Mesothelial cell of epicardium (in vitro differentiated cells): ENCODE measurements around the gene SLC27A3. TPM values are rescaled to one million over a fixed set of nuclear protein-coding genes. Genes with fewer than 3 reads are reported as not detected.

Source experiments
- DNase-seq, 2 experiments: peaks; one replicate each; pipeline ENCODE4 v3.0.0; 2021; ENCODE audit warnings: low spot score in 2 of 2; ENCODE audit not compliant: unreplicated experiment in 2 of 2
- H3K27ac Mint-ChIP-seq: 2 replicates; pipeline ENCODE4 v1.8.0; 2021; ENCODE audit warnings: mixed read lengths
- H3K27me3 Mint-ChIP-seq: 2 replicates; pipeline ENCODE4 v1.8.0; 2021; ENCODE audit warnings: low read depth, mixed read lengths
- H3K36me3 Mint-ChIP-seq: 2 replicates; pipeline ENCODE4 v1.8.0; 2021; ENCODE audit warnings: mixed read lengths
- H3K4me1 Mint-ChIP-seq: 2 replicates; pipeline ENCODE4 v1.8.0; 2021; ENCODE audit warnings: mixed read lengths
- H3K4me3 Mint-ChIP-seq: 2 replicates; pipeline ENCODE4 v1.8.0; 2021; ENCODE audit warnings: mild to moderate bottlenecking, moderate library complexity, mixed read lengths
- H3K9me3 Mint-ChIP-seq: 2 replicates; pipeline ENCODE4 v1.8.0; 2021; ENCODE audit warnings: mixed read lengths
- CTCF ChIP-seq: fragments of 200-600 bp; sonication (generic); IDR thresholded peaks from one replicate; pipeline ENCODE4 v1.5.0; 2021; ENCODE audit warnings: antibody characterized with exemption; ENCODE audit not compliant: unreplicated experiment
- total RNA-seq: library from RNA; stranded (reverse); gene quantifications from 3 replicates; pipeline ENCODE4 v1.2.1, GENCODE V29; 2021

SLC27A3 gene
- total RNA-seq, 1 donor from 2014 or later, result 29.7 TPM

DNA sequence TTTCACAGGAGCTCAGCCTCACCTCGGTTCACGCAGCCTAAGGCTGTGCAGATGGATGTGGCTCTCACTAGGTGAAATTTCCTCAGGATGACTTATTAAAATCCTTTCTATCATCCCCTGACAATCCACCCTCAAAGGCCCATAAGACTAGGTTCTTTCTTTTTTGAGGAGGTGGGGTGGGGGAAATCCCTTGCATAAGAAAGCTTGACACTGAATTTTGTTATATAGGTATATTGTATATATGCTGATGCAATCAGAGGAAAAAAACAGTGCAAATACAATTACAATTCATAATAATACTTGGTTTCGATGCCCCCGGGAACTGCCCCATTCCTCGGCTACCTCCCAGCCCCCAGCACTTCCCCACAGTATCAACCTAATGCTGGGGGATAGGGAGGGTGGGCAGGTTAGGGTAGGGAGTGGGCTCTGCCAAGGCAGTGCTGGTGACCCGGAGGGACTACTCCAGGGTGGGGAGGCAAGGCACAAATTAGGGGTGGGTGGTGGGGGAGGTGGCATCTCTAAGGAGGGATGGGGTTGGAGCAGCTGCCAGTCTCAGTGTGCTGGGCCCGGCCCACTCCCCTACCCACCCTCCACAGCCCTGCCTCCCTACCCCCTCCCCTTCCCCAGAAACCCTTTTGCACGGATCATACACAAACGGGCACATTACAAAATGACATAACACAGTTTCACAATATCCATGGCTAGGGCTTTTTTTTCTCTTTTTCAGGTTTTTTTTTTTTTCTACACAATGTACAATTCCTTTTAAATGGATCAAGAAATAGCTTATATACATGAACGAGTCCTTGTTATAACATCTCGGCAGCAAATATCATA lies 30.9 kb downstream of the SLC27A3 start:
- Mint-ChIP-seq H3K27ac (peak overlapping the region; percentile 32), H3K4me3 (no peak overlapping the region), H3K36me3 (peaks cover 22% of the 10 kb centered on the region), H3K27me3 (no peaks in the 10 kb centered on the region), H3K4me1 (no peaks in the 10 kb centered on the region), H3K9me3 (no peaks in the 10 kb centered on the region)
- DNase-seq, result no peak
- TF ChIP-seq CTCF, result no peak

GRCh38 chr1:153816283-153816889 lies 41.2 kb downstream of the SLC27A3 start:
- H3K36me3 Mint-ChIP-seq, result peaks cover 48% of the 10 kb centered on the region
- no peak for TF ChIP-seq CTCF
- no peaks in the 10 kb centered on the region for H3K27me3 Mint-ChIP-seq
- H3K4me3 Mint-ChIP-seq, result no peak overlapping the region
- H3K27ac Mint-ChIP-seq, result no peak overlapping the region
- H3K9me3 Mint-ChIP-seq, result no peaks in the 10 kb centered on the region
- no peaks in the 10 kb centered on the region for H3K4me1 Mint-ChIP-seq
- DNase-seq, result no peak

GRCh38 chr1:153818876-153819275 lies 43.7 kb downstream of the SLC27A3 start:
- no peaks in the 10 kb centered on the region for H3K27me3 Mint-ChIP-seq
- H3K27ac Mint-ChIP-seq, result no peak overlapping the region
- no peak overlapping the region for H3K4me3 Mint-ChIP-seq
- no peaks in the 10 kb centered on the region for H3K9me3 Mint-ChIP-seq
- no peaks in the 10 kb centered on the region for H3K4me1 Mint-ChIP-seq
- H3K36me3 Mint-ChIP-seq, result peaks cover 34% of the 10 kb centered on the region
- no peak for TF ChIP-seq CTCF
- no peak for DNase-seq

GRCh38 chr1:153827168-153827964 lies 52.2 kb downstream of the SLC27A3 start:
- Mint-ChIP-seq H3K4me1 (peaks cover 8% of the 10 kb centered on the region), H3K27ac (no peak overlapping the region), H3K4me3 (no peak overlapping the region), H3K27me3 (no peaks in the 10 kb centered on the region), H3K9me3 (no peaks in the 10 kb centered on the region), H3K36me3 (peaks cover 14% of the 10 kb centered on the region)
- no peak for TF ChIP-seq CTCF
- no peak for DNase-seq

Other genes with a start within 250 kb of the SLC27A3 start
- gene S100A6, start 239.4 kb upstream of the SLC27A3 start, total RNA-seq, result 2.4 to 4.4 TPM (median 3.9 TPM) in 3 replicates
- gene S100A5, start 234.5 kb upstream of the SLC27A3 start, total RNA-seq, result not detected in 3 replicates
- gene S100A4, start 229.6 kb upstream of the SLC27A3 start, total RNA-seq, result 7.8 to 12.7 TPM (median 10.2 TPM) in 3 replicates
- not detected in 3 replicates for gene S100A3, start 226.1 kb upstream of the SLC27A3 start, total RNA-seq
- 0.43 to 0.51 TPM in 2 of 3 replicates, not detected in the other for gene S100A2, start 209.6 kb upstream of the SLC27A3 start, total RNA-seq
- gene S100A16, start 162.3 kb upstream of the SLC27A3 start, total RNA-seq, result 22.1 to 24.8 TPM (median 22.4 TPM) in 3 replicates
- 8.5 to 10.1 TPM (median 10.0 TPM) in 3 replicates for gene S100A14, start 159.1 kb upstream of the SLC27A3 start, total RNA-seq
- 46.6 to 58.5 TPM (median 54.5 TPM) in 3 replicates for gene S100A13, start 147.9 kb upstream of the SLC27A3 start, total RNA-seq
- gene S100A1, start 147.0 kb upstream of the SLC27A3 start, total RNA-seq, result 0.58 to 0.59 TPM in 2 of 3 replicates, not detected in the other
- gene CHTOP, start 141.3 kb upstream of the SLC27A3 start, total RNA-seq, result 108 to 114 TPM (median 111 TPM) in 3 replicates
- 33.8 to 37.5 TPM (median 34.6 TPM) in 3 replicates for gene SNAPIN, start 116.7 kb upstream of the SLC27A3 start, total RNA-seq
- gene ILF2, start 104.4 kb upstream of the SLC27A3 start, total RNA-seq, result 204 to 212 TPM (median 207 TPM) in 3 replicates
- 5.8 to 6.6 TPM (median 5.9 TPM) in 3 replicates for gene NPR1, start 96.7 kb upstream of the SLC27A3 start, total RNA-seq
- 117 to 120 TPM (median 117 TPM) in 3 replicates for gene INTS3, start 47.4 kb upstream of the SLC27A3 start, total RNA-seq
- 77.2 to 83.3 TPM (median 77.3 TPM) in 3 replicates for gene GATAD2B, start 147.6 kb downstream of the SLC27A3 start, total RNA-seq
- gene DENND4B, start 171.3 kb downstream of the SLC27A3 start, total RNA-seq, result 57.3 to 63.1 TPM (median 58.0 TPM) in 3 replicates
- gene CRTC2, start 183.2 kb downstream of the SLC27A3 start, total RNA-seq, result 45.5 to 47.1 TPM (median 45.9 TPM) in 3 replicates
- gene SLC39A1, start 188.1 kb downstream of the SLC27A3 start, total RNA-seq, result 73.3 to 76.3 TPM (median 73.9 TPM) in 3 replicates
- gene CREB3L4, start 192.5 kb downstream of the SLC27A3 start, total RNA-seq, result 29.9 to 33.1 TPM (median 31.1 TPM) in 3 replicates
- 67.6 to 74.1 TPM (median 72.1 TPM) in 3 replicates for gene JTB, start 202.3 kb downstream of the SLC27A3 start, total RNA-seq
- gene RAB13, start 210.9 kb downstream of the SLC27A3 start, total RNA-seq, result 87.7 to 92.0 TPM (median 90.2 TPM) in 3 replicates
- gene RPS27, start 215.4 kb downstream of the SLC27A3 start, total RNA-seq, result 2,145 to 2,266 TPM (median 2,211 TPM) in 3 replicates